Measurements from ENCODE around the gene METTL23.

GRCh38 chr17:76781056-76781982 is 54.7 kb downstream of the METTL23 start:
- no peak for TF ChIP-seq EP300 (IDR thresholded peaks at IDR 0.05)
- TF ChIP-seq POLR2A (IDR thresholded peaks at IDR 0.05; ENCODE audit: low read depth) = no peak
- TF ChIP-seq CTCF (IDR thresholded peaks at IDR 0.05) = no peak
- TF ChIP-seq POLR2AphosphoS5 (IDR thresholded peaks at IDR 0.05) = no peak

Measured in esophagus muscularis mucosa (tissue), 4 donors.